A673 (cell line): ENCODE measurements around the gene NDUFS3.

Experiments used
- CTCF ChIP-seq: fragments of 300-800, 200-600 bp; sonication (generic); conservative IDR thresholded peaks from 2 replicates; pipeline ENCODE4 v1.5.1; 2017; ENCODE audit warnings: low read depth, mild to moderate bottlenecking, antibody characterized with exemption, low read length, moderate library complexity, mixed read lengths
- EZH2 ChIP-seq: fragments of 200-600 bp; sonication (generic); IDR thresholded peaks from 2 replicates; pipeline ENCODE4 v1.6.1; 2017; ENCODE audit warnings: borderline replicate concordance, low read depth, mild to moderate bottlenecking, mixed read lengths, antibody characterized with exemption, low read length; ENCODE audit not compliant: poor library complexity, severe bottlenecking

GRCh38 chr11:47609675-47610074, 30.8 kb downstream of the NDUFS3 start:
- TF ChIP-seq CTCF (no peak), EZH2 (no peak)
